Gastrocnemius medialis (tissue), 4 donors: Measurements from ENCODE around the gene ADAT2. TPM values are rescaled to one million over a fixed set of nuclear protein-coding genes. Genes with fewer than 3 reads are reported as not detected.

ENCODE experiments used
- ATAC-seq, 2 donors: fragments of 150-250 bp; one replicate each; pipeline ENCODE4 v1.9.1; 2016
- DNase-seq, 2 donors: peaks; one replicate each; pipeline ENCODE4 v3.0.0-alpha.2; 2019
- H3K27ac ChIP-seq, 4 donors: fragments of 200-600 bp; sonication (generic); 1 replicate in 1 of 4; 2 replicates in 3 of 4; pipeline ENCODE4 v1.5.1; 2016 to 2018; ENCODE audit warnings: mild to moderate bottlenecking in 2 of 4, moderate library complexity in 1 of 4
- H3K27me3 ChIP-seq, 3 donors: fragments of 200-600 bp; sonication (generic) in 2 of 3; 1 replicate in 1 of 3; 2 replicates in 2 of 3; pipeline versions ENCODE4 v1.5.1 to v1.6.0; 2016 to 2019; ENCODE audit warnings: mild to moderate bottlenecking in 1 of 3, moderate library complexity in 1 of 3
- H3K36me3 ChIP-seq, 2 donors: fragments of 200-600 bp; sonication (generic) in 1 of 2; one replicate each; pipeline ENCODE4 v1.5.1; 2017 to 2018
- H3K4me1 ChIP-seq, 2 donors: fragments of 200-600 bp; sonication (generic) in 1 of 2; one replicate each; pipeline ENCODE4 v1.5.1; 2016 to 2017; ENCODE audit warnings: mild to moderate bottlenecking in 2 of 2
- H3K4me3 ChIP-seq, 4 donors: fragments of 200-600 bp; sonication (generic) in 3 of 4; 1 replicate in 1 of 4; 2 replicates in 3 of 4; pipeline ENCODE4 v1.5.1; 2016 to 2019; ENCODE audit warnings: mild to moderate bottlenecking in 2 of 4
- H3K9me3 ChIP-seq, 3 donors: fragments of 200-600 bp; sonication (generic) in 2 of 3; 1 replicate in 1 of 3; 2 replicates in 2 of 3; pipeline ENCODE4 v1.5.1; 2016 to 2019
- POLR2A ChIP-seq, 2 donors: fragments of 450-650 bp; IDR thresholded peaks; one replicate each; pipeline ENCODE4 v1.6.1; 2017; ENCODE audit warnings: antibody characterized with exemption in 2 of 2, mild to moderate bottlenecking in 2 of 2, moderate library complexity in 2 of 2
- in situ Hi-C, 4 donors: fragments of 200-750 bp; cut with MboI; loops; one replicate each; pipeline versions ENCODE4 v1.15.0 to v1.8.0; 2017; ENCODE audit warnings: low sequenced_read_pairs in 4 of 4
- intact Hi-C: fragments of 100-400 bp; cut with DNase I; formaldehyde crosslinking; loops from one replicate; pipeline ENCODE4 v1.15.1; 2023; ENCODE audit warnings: low total_unique reads
- total RNA-seq, 4 donors: library from RNA; depleted of rRNA; stranded (reverse); fragments of >200 nt; gene quantifications; one replicate each; pipeline versions ENCODE4 v1.1.0 to v1.2.3, GENCODE V29; 2016
- TF ChIP-seq, protein P1 (sequence below), 5 experiments: fragments of 450-650 bp in 3 of 5; fragments of 200-600 bp in 2 of 5; sonication (generic) in 2 of 5; IDR thresholded peaks in 4 of 5; conservative IDR thresholded peaks in 1 of 5; 1 replicate in 4 of 5; 2 replicates in 1 of 5; pipeline ENCODE4 v1.5.1; 2016 to 2019; ENCODE audit warnings: antibody characterized with exemption in 5 of 5, mild to moderate bottlenecking in 3 of 5, moderate library complexity in 3 of 5

ADAT2 gene
- total RNA-seq, 4 donors from 2014 or later, result 0.16 to 4.4 (median 0.94) TPM

DNA sequence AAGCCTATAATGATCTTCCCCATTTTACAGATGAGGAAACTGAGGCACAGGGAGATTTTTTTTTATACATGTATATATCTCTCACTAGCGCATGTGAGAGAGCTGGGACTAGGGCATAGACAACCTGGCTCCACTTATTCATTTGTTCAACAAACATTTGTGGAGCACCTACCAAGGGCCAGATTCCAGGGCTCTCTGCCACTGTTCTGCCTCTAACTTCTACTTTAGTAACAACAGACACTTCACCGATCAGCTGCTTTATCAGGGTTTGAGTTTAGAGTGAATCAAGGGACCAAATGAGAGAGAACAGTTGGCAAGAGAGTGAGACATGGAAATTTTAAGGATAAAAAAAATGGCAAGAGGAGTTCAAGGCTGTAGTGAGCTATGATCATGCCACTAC lies 7.4 kb downstream of the ADAT2 start:
- in situ Hi-C loops (no loop called here), intact Hi-C loops (no loop called here)
- Histone ChIP-seq H3K9me3 (no peaks in the 10 kb centered on the region), H3K27me3 (no peaks in the 10 kb centered on the region), H3K4me3 (no peak overlapping the region), H3K36me3 (peaks cover 0 to 9% of the 10 kb centered on the region in 2 donors), H3K4me1 (no peaks in the 10 kb centered on the region), H3K27ac (no peak overlapping the region)
- no peak for ATAC-seq
- TF ChIP-seq POLR2A (IDR thresholded peaks at IDR 0.05), result no peak
- no peak for DNase-seq

DNA sequence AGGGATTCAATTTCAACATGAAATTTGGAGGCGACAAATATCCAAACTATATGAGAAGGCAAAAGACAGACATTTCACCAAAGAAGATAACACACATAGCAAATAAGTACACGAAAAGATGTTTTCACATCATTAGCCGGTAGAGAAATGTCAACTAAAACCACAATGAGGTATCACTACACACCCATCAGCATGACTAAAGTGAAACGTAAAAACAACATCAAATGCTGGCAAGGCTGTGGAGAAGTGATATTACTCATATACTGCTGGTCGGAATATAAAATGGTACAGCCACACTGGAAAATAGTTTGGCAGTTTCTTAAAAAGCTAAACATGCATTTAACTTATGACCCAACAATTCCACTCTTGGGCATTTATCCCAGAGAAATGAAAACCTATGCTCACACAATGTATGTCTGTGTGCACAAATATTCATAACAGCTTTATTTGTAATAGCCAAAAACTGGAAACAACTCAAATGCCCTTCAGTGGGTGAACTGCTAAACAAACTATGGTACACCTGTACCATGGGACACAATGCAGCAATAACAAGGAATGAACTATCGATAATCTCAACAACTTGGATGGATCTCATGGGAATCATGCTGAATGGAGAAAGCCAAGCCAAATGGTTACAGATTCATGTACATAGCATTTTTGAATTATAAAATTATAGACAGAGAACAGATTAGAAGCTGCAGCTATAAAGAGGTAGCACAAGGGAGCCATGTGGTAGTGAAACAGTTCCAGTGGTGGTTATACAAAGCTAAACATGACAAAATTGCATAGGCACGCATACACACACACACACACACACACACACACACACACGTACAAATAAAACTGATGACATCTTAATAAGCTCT lies 8.6 kb downstream of the ADAT2 start:
- intact Hi-C loops, result no loop called here
- H3K4me1 ChIP-seq, result no peaks in the 10 kb centered on the region
- in situ Hi-C loops, result no loop called here
- no peaks in the 10 kb centered on the region for H3K9me3 ChIP-seq
- H3K36me3 ChIP-seq, result peaks cover 0 to 9% of the 10 kb centered on the region in 2 donors
- H3K27me3 ChIP-seq, result no peaks in the 10 kb centered on the region
- TF ChIP-seq, protein P1, sequence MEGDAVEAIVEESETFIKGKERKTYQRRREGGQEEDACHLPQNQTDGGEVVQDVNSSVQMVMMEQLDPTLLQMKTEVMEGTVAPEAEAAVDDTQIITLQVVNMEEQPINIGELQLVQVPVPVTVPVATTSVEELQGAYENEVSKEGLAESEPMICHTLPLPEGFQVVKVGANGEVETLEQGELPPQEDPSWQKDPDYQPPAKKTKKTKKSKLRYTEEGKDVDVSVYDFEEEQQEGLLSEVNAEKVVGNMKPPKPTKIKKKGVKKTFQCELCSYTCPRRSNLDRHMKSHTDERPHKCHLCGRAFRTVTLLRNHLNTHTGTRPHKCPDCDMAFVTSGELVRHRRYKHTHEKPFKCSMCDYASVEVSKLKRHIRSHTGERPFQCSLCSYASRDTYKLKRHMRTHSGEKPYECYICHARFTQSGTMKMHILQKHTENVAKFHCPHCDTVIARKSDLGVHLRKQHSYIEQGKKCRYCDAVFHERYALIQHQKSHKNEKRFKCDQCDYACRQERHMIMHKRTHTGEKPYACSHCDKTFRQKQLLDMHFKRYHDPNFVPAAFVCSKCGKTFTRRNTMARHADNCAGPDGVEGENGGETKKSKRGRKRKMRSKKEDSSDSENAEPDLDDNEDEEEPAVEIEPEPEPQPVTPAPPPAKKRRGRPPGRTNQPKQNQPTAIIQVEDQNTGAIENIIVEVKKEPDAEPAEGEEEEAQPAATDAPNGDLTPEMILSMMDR (IDR thresholded peaks at IDR 0.05 in 4 of 5, conservative IDR thresholded peaks at IDR 0.05 in 1 of 5), result no peak
- TF ChIP-seq POLR2A (IDR thresholded peaks at IDR 0.05), result no peak
- no peak overlapping the region for H3K27ac ChIP-seq
- ATAC-seq, result no peak
- DNase-seq, result no peak
- no peak overlapping the region for H3K4me3 ChIP-seq

DNA sequence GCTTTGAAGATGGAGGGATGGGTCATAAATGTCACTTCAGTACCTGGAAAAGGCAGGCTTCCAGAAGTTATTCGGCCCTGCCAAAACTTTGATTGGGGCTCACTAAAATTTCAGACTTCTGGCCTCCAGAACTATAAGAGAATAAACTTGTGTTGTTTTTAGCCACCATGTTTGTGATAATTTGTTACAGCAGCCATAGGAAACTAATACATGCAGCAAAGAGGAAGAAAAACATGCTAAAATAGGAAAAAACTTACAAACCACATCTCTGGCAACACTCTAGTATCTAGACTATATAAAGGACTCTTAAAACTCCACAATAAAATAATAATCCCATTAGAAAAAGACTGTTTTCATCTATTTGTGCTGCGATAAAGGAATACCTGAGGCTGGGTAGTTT lies 9.5 kb downstream of the ADAT2 start:
- H3K27ac ChIP-seq, result no peak overlapping the region
- H3K4me3 ChIP-seq, result no peak overlapping the region
- no peaks in the 10 kb centered on the region for H3K27me3 ChIP-seq
- in situ Hi-C loops, result no loop called here
- ATAC-seq (no peak), DNase-seq (no peak)
- no peaks in the 10 kb centered on the region for H3K4me1 ChIP-seq
- H3K36me3 ChIP-seq, result peaks cover 0 to 9% of the 10 kb centered on the region in 2 donors
- TF ChIP-seq, protein P1 (IDR thresholded peaks at IDR 0.05 in 4 of 5, conservative IDR thresholded peaks at IDR 0.05 in 1 of 5), result no peak
- TF ChIP-seq POLR2A (IDR thresholded peaks at IDR 0.05), result no peak
- intact Hi-C loops, result no loop called here
- H3K9me3 ChIP-seq, result no peaks in the 10 kb centered on the region

DNA sequence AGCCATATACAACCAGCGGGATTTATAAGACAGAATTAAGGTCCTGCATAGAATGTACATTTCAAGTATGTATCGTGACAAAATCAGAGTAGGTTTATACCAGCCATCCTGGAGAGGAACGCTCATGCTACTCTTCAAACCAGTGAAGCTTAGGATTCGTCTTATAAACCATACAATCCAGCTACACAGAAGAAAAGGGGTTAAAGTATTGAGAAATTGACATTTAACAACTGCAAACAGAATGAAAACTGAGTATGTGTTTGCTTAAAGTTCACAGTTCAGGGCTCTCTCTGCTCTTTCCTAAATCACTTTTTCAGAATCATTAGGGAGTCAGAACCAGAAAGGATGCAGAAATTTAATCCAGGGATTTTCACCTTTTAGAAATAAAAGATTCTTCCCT lies 17.9 kb downstream of the ADAT2 start:
- no peaks in the 10 kb centered on the region for H3K4me1 ChIP-seq
- H3K9me3 ChIP-seq, result no peaks in the 10 kb centered on the region
- no peaks in the 10 kb centered on the region for H3K36me3 ChIP-seq
- H3K27ac ChIP-seq, result no peak overlapping the region
- intact Hi-C loops (no loop called here), in situ Hi-C loops (no loop called here)
- DNase-seq (no peak), ATAC-seq (no peak)
- no peak for TF ChIP-seq POLR2A (IDR thresholded peaks at IDR 0.05)
- TF ChIP-seq, protein P1 (IDR thresholded peaks at IDR 0.05 in 4 of 5, conservative IDR thresholded peaks at IDR 0.05 in 1 of 5), result no peak
- no peaks in the 10 kb centered on the region for H3K27me3 ChIP-seq
- H3K4me3 ChIP-seq, result no peak overlapping the region

DNA sequence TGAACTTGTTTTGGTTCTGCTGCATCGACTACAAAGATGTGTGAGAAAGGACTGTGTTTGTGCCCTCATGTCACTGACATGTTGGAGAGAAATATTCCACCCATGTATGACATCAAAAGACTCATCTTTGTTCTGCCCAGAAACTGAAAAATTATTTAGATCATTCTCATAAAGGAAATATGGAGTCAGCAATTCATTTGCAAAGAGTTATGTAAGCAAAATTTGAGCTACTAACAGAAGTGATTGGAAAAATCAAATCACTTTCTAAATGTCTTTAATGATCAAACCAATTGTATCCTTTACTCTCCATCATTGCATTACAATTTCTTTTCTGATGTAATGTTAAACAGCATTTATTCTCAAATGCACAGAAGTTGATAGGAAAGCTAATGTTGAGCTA lies 19.3 kb downstream of the ADAT2 start:
- Histone ChIP-seq H3K4me3 (no peak overlapping the region), H3K36me3 (no peaks in the 10 kb centered on the region), H3K9me3 (no peaks in the 10 kb centered on the region), H3K27ac (no peak overlapping the region), H3K4me1 (no peaks in the 10 kb centered on the region), H3K27me3 (no peaks in the 10 kb centered on the region)
- TF ChIP-seq, protein P1 (IDR thresholded peaks at IDR 0.05 in 4 of 5, conservative IDR thresholded peaks at IDR 0.05 in 1 of 5), result no peak
- no peak for TF ChIP-seq POLR2A (IDR thresholded peaks at IDR 0.05)
- ATAC-seq, result no peak
- DNase-seq, result no peak
- in situ Hi-C loops (no loop called here), intact Hi-C loops (no loop called here)
